Activated CD4-positive, alpha-beta T cell treated with anti-CD3 and anti-CD28 coated beads, Interleukin-2, amount 50 U/mL, for 48 hours (primary cell): ENCODE measurements around the gene PSENEN.

Experiments
- DNase-seq, 2 experiments: peaks; one replicate each; pipeline ENCODE4 v3.0.0-alpha.2; 2020

Gene PSENEN

DNA sequence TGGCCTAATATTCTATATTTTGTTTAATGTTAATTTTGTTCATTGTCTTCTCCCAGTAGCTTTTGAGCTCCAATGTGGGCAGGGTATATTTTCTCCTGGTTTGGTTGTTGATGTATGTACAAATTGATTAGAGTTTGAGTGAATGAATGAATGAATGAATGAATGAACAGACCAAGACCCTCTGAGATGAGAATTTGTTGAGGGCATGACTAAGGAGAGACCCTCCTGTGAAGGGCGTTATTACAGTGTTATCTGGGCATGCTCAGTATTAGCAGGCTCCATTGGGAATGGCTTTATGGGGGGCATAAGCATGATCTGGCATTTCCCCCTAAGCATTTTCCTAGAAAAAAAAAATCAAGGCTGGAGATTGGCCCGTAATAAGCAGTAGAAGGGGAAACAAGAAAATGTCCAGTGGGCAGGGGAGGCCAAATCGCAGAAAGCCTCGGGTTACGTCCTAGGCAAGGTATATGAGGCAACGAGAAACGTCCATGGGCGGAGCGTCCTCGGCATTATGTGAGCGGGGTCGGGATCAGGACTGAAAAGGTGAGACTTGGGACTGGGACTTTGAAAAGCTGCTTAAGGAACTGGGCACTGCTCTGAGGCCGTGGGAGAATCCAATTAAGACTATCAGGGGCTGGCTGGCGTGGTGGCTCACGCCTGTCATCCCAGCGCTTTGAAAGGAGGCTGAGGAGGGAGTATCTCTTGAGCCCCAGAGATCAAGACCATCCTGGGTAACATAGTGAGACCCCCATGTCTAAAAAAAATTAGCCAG is 29.0 kb downstream of the PSENEN start:
- no peak for DNase-seq

GRCh38 chr19:35775046-35775297 is 29.5 kb downstream of the PSENEN start:
- DNase-seq = no peak

- peak; percentile 100 for DNase-seq
Observed at GRCh38 chr19:35775298-35776101, 30.0 kb downstream of the PSENEN start, which contains the start of gene ARHGAP33. Gene ARHGAP33, plus strand, starts transcription at chr19:35775564. Its CDS starts 95 bp downstream, at chr19:35775659.

DNA sequence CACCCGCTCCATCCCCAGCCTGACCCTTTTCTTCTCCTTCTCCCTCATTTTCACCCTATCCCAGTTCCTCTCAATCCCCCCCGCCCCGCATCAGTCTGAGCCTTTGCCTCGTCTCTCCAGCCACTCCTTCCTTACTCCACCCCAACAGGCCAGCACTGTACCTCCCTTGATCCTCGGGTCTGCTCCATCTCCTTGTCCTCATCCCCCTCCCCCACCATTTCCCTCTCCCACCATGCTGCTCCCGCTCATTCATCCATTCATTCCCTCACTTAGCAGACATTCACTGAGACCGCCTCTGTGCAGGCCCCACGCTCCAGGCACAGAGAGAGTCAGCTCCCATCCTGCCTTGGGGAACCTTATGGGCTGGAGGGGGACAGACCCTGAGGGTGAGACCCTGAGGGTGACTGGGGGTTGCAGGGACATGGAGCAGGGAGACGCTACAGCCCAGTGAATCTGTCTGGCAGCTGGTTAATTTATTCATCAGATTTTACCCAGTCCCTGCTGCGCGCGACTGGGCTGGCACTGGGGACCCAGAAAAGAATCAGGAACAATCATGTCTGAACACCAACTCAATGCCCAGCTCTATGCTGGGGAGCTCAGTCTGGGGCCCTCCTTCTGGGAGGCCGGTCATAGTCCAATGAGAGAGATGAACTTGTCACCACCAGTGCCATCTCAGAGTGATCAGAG is 30.8 kb downstream of the PSENEN start:
- no peak for DNase-seq

GRCh38 chr19:35777086-35777841 is 31.8 kb downstream of the PSENEN start:
- no peak for DNase-seq

DNA sequence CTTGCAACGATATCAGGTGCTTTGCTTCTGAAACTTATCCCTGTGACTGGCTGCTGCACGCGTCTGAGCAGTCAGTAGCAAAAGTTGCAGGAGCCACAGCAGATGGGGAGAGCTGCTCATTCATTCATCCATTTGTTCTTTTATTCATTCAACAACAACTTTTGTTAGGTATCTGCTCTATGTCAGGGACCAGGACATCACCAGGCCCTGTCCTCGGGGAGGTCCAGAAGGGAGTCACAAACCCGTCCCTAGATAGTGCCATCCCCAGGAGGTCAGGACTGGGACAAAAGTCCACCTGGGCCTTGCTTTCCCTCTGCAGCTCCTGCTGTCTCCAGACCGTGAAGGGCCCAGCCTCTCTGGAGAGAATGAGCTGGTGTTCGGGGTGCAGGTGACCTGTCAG is 32.5 kb downstream of the PSENEN start:
- no peak for DNase-seq

GRCh38 chr19:35779033-35779432 is 33.6 kb downstream of the PSENEN start:
- no peak for DNase-seq

DNA sequence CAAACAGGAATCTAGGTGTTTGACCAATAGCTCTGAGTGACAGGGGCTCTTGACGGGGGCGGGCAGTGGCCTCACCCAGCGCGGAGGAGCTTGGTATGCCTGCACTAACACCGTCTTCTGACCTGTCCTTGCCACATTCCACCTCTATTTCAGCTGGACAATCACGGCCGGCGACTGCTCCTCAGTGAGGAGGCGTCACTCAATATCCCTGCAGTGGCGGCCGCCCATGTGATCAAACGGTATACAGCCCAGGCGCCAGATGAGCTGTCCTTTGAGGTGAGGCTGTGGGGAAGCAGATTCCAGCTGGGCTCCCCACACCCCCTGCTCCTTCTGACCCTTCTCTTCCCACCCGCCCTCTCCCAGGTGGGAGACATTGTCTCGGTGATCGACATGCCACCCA is 34.6 kb downstream of the PSENEN start:
- no peak for DNase-seq

GRCh38 chr19:35780717-35781116 is 35.3 kb downstream of the PSENEN start:
- DNase-seq = no peak

DNA sequence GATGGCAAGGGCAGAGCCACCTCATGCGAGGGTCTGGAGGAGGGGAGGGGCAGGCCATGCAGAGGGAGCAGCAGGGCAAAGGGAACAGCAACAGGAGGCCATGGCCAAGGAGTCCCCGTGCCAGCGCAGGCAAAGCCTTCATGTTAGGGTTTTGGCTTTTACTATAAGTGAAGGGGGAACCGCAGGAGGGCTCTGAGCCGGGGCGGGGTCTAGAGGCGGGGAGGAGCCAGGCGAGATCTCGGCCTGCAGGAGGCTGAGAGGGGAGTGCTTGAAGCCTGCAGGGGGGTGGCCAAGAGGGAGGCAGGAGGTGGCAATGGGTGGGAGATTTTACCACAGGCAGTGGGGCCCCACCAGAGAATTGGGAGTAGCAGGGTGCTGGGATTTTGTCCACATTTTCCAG is 36.2 kb downstream of the PSENEN start:
- no peak for DNase-seq

GRCh38 chr19:35782589-35782988 is 37.1 kb downstream of the PSENEN start:
- DNase-seq = no peak

DNA sequence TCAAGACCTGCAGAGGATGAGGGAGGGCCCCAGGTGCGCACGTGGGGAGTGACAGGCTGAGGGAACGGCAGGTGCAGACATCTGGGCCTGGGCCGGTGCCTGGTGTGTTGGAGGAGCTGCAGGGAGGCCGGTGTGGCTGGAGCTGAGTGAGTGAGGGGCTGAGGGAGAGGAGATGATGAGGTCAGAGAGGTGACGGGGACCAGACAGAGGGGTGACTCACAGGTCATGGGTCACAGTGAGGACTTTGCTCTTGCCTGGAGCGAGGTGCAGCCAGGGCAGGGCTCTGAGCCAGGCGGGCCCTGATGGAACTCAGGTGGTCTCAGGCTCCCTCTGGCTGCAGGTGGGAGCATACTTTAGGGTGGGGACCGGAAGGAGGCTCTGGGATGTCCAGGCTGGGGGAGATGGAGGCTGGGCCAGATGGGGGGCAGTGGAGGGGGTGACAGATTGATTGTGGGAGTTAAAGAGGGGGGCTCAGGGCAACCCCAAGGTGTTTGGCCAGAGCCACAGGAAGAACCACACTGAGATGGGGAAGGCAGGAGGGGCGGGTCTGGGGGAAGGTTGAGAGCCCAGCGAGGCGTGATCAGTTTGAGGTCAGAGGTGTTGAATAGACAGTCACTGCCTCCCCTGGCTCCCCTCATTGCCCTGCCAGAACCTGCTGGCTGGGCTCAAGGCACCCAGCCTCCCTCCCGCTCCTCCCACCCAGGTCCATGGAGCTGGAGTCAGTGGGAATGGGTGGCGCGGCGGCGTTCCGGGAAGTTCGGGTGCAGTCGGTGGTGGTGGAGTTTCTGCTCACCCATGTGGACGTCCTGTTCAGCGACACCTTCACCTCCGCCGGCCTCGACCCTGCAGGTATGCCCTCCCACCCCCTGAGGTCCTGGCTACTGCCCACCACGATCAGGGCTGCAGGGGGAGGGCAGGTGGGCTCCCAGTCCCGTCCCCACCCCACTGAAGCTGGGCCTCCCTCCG is 38.3 kb downstream of the PSENEN start:
- DNase-seq = no peak

- DNase-seq = no peak
Observed at GRCh38 chr19:35784503-35785338, 39.3 kb downstream of the PSENEN start.

- DNase-seq = no peak
Observed at GRCh38 chr19:35785339-35785627, 39.8 kb downstream of the PSENEN start.

DNA sequence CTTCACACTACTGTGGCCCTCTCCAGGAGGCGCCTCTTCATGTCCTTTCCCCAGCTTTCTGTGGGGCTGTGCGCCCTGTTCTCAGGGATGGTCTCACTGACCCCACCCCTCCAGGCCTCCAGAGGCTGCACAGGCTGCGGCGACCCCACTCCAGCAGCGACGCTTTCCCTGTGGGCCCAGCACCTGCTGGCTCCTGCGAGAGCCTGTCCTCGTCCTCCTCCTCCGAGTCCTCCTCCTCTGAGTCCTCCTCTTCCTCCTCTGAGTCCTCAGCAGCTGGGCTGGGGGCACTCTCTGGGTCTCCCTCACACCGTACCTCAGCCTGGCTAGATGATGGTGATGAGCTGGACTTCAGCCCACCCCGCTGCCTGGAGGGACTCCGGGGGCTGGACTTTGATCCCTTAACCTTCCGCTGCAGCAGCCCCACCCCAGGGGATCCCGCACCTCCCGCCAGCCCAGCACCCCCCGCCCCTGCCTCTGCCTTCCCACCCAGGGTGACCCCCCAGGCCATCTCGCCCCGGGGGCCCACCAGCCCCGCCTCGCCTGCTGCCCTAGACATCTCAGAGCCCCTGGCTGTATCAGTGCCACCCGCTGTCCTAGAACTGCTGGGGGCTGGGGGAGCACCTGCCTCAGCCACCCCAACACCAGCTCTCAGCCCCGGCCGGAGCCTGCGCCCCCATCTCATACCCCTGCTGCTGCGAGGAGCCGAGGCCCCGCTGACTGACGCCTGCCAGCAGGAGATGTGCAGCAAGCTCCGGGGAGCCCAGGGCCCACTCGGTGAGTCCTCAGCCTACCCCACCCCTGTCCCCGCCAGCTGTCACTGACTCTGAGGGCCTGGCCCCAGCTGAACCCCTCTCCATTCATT is 41.1 kb downstream of the PSENEN start:
- no peak for DNase-seq

DNA sequence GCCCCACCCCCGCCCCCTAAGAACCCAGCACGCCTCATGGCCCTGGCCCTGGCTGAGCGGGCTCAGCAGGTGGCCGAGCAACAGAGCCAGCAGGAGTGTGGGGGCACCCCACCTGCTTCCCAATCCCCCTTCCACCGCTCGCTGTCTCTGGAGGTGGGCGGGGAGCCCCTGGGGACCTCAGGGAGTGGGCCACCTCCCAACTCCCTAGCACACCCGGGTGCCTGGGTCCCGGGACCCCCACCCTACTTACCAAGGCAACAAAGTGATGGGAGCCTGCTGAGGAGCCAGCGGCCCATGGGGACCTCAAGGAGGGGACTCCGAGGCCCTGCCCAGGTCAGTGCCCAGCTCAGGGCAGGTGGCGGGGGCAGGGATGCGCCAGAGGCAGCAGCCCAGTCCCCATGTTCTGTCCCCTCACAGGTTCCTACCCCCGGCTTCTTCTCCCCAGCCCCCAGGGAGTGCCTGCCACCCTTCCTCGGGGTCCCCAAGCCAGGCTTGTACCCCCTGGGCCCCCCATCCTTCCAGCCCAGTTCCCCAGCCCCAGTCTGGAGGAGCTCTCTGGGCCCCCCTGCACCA is 41.9 kb downstream of the PSENEN start:
- DNase-seq = no peak

- DNase-seq = no peak
Observed at GRCh38 chr19:35788205-35788960, 42.9 kb downstream of the PSENEN start.

- DNase-seq = no peak
Observed at GRCh38 chr19:35789195-35789977, 43.9 kb downstream of the PSENEN start.
